Osteocyte (in vitro differentiated cells): ENCODE results near the gene KCNQ2. TPM values are rescaled to one million over a fixed set of nuclear protein-coding genes. Genes with fewer than 3 reads are reported as not detected.

Experiments used
- DNase-seq: peaks from one replicate; pipeline ENCODE4 v3.0.0; 2021; ENCODE audit warnings: mixed read lengths; ENCODE audit not compliant: unreplicated experiment; ENCODE audit errors: extremely low spot score
- H3K27ac Mint-ChIP-seq: one replicate; pipeline ENCODE4 v1.8.0; 2021; ENCODE audit warnings: mild to moderate bottlenecking, mixed read lengths; ENCODE audit not compliant: unreplicated experiment
- H3K27me3 Mint-ChIP-seq: one replicate; pipeline ENCODE4 v1.8.0; 2021; ENCODE audit warnings: mixed read lengths; ENCODE audit not compliant: unreplicated experiment
- H3K36me3 Mint-ChIP-seq: one replicate; pipeline ENCODE4 v1.8.0; 2021; ENCODE audit warnings: mixed read lengths; ENCODE audit not compliant: unreplicated experiment
- H3K4me1 Mint-ChIP-seq: one replicate; pipeline ENCODE4 v1.8.0; 2021; ENCODE audit warnings: mixed read lengths; ENCODE audit not compliant: unreplicated experiment
- H3K4me3 Mint-ChIP-seq: one replicate; pipeline ENCODE4 v1.8.0; 2021; ENCODE audit warnings: mild to moderate bottlenecking, moderate library complexity, mixed read lengths; ENCODE audit not compliant: unreplicated experiment
- H3K9me3 Mint-ChIP-seq: one replicate; pipeline ENCODE4 v1.8.0; 2021; ENCODE audit warnings: mixed read lengths; ENCODE audit not compliant: unreplicated experiment
- CTCF ChIP-seq: fragments of 200-600 bp; sonication (generic); IDR thresholded peaks from 2 replicates; pipeline ENCODE4 v1.5.0; 2021; ENCODE audit warnings: antibody characterized with exemption, mild to moderate bottlenecking, moderate library complexity
- total RNA-seq: library from RNA; stranded (reverse); gene quantifications from 2 replicates; pipeline ENCODE4 v1.2.1, GENCODE V29; 2021

The KCNQ2 gene
- total RNA-seq, 1 donor from 2014 or later = not detected

GRCh38 chr20:63397155-63397843 lies 75.2 kb downstream of the KCNQ2 start:
- no peak for TF ChIP-seq CTCF
- Mint-ChIP-seq H3K9me3 (no peaks in the 10 kb centered on the region), H3K4me3 (no peak overlapping the region), H3K36me3 (no peaks in the 10 kb centered on the region), H3K27me3 (no peaks in the 10 kb centered on the region), H3K27ac (no peak overlapping the region), H3K4me1 (no peaks in the 10 kb centered on the region)
- no peak for DNase-seq

DNA sequence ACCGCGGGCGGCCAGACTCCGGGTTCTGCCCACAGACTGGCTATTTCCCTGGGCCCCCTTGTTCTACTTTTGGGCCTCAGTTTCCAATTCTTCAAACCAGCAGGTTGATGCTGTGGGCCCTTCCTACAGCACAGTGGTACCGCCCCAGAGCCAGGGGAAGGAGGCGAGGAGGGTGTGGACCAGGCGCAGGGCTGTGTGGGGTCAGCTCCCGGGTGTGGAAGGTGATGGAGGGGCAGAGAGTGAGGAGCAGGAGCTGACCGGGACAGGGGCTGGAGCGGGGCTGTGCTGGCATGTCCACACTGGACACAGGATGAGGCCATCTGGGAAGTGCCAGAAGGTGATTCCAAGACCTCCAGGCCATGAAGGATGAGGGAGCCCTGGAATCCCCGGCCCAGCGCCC lies 76.2 kb downstream of the KCNQ2 start:
- no peak for DNase-seq
- H3K9me3 Mint-ChIP-seq = no peaks in the 10 kb centered on the region
- no peaks in the 10 kb centered on the region for H3K27me3 Mint-ChIP-seq
- H3K4me1 Mint-ChIP-seq = no peaks in the 10 kb centered on the region
- TF ChIP-seq CTCF = no peak
- no peak overlapping the region for H3K4me3 Mint-ChIP-seq
- H3K27ac Mint-ChIP-seq = no peak overlapping the region
- H3K36me3 Mint-ChIP-seq = no peaks in the 10 kb centered on the region

- Mint-ChIP-seq H3K9me3 (no peaks in the 10 kb centered on the region), H3K27me3 (no peaks in the 10 kb centered on the region), H3K27ac (no peak overlapping the region), H3K4me3 (no peak overlapping the region), H3K36me3 (no peaks in the 10 kb centered on the region), H3K4me1 (no peaks in the 10 kb centered on the region)
- DNase-seq = no peak
- no peak for TF ChIP-seq CTCF
Measured at GRCh38 chr20:63395723-63396122, 76.7 kb downstream of the KCNQ2 start.

GRCh38 chr20:63394920-63395455 lies 77.5 kb downstream of the KCNQ2 start:
- TF ChIP-seq CTCF = no peak
- H3K4me3 Mint-ChIP-seq = no peak overlapping the region
- peaks cover 2% of the 10 kb centered on the region for H3K9me3 Mint-ChIP-seq
- no peaks in the 10 kb centered on the region for H3K4me1 Mint-ChIP-seq
- no peak overlapping the region for H3K27ac Mint-ChIP-seq
- H3K27me3 Mint-ChIP-seq = no peaks in the 10 kb centered on the region
- DNase-seq = no peak
- no peaks in the 10 kb centered on the region for H3K36me3 Mint-ChIP-seq

- TF ChIP-seq CTCF = no peak
- Mint-ChIP-seq H3K4me3 (no peak overlapping the region), H3K27me3 (no peaks in the 10 kb centered on the region), H3K27ac (no peak overlapping the region), H3K9me3 (peaks cover 5% of the 10 kb centered on the region), H3K4me1 (no peaks in the 10 kb centered on the region), H3K36me3 (no peaks in the 10 kb centered on the region)
- no peak for DNase-seq
Measured at GRCh38 chr20:63394069-63394919, 78.2 kb downstream of the KCNQ2 start.
